ENCODE results near the gene C9orf50. TPM values are rescaled to one million over a fixed set of nuclear protein-coding genes. Genes with fewer than 3 reads are reported as not detected.
A peak's percentile ranks its signal among the peaks of the same experiment; 100 is the strongest.

Gene C9orf50
- total RNA-seq, 1 experiment from 2014 or later, result not detected

DNA sequence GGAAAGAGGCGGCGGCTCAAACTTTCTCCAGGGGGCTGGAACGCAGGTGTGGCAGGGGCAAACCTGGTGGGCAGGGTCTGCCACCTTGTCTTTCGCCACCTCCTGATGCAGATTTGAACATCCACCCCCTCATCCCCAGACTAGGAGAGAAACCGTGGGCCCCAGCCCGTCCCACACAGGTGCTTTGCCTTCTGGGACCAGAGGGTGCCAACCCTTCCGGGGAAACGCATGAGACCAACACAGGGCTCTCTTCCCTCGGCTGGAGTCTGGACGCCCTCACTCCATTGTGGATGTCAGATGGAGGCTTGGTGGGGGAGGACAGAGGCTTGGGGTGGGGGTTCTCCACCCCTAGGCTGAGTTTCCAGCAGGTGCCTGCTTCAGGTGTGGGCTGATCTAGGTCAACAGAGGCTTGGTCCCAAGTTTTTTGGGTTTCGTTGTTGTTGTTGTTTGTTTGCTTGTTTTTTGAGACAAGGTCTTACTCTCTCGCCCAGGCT is 9.5 kb downstream of the C9orf50 start:
- Histone ChIP-seq H3K4me2 (peak overlapping the region; percentile 93), H3K27me3 (ENCODE audit: insufficient read depth, low read depth) (no peaks in the 10 kb centered on the region), H3F3A (ENCODE audit: insufficient read depth, low read depth) (peaks cover 22% of the 10 kb centered on the region), H3K4me3 (peak overlapping the region; percentile 93; the same call in 1 of the 2 replicates), H4K20me1 (ENCODE audit: insufficient read depth) (no peaks in the 10 kb centered on the region), H3K36me3 (ENCODE audit: low read depth) (no peaks in the 10 kb centered on the region), H3K4me1 (replicated peaks; ENCODE audit: insufficient read depth) (peaks cover 32% of the 10 kb centered on the region), H2AFZ (peak overlapping the region; percentile 68; the same call in 1 of the 2 replicates), H3K9me2 (ENCODE audit: insufficient read depth) (no peaks in the 10 kb centered on the region), H3K9me3 (ENCODE audit: insufficient read depth, low read depth) (no peaks in the 10 kb centered on the region), H3K27ac (no peak overlapping the region), H3K79me2 (ENCODE audit: low read depth) (no peaks in the 10 kb centered on the region)
- intact Hi-C loops (cut with micrococcal nuclease; ENCODE audit: unreplicated experiment), result loop anchor here (1.0 to 5.0 kb wide), 4 partner anchors 123 to 481 kb away; no protein-coding TSS in a partner anchor
- no peak for DNase-seq
- POLR2A ChIA-PET (ENCODE audit: unreplicated experiment), result interaction anchor here (0.5 to 0.6 kb wide), 3 partner anchors 9 to 504 kb away, joined by 3 to 7 read pairs (median 5); no protein-coding TSS in a partner anchor
- CTCF ChIA-PET, result interaction anchor here (1.0 to 1.3 kb wide), 3 partner anchors 13 to 472 kb away, joined by 3 to 4 read pairs (median 3); no protein-coding TSS in a partner anchor
- TF ChIP-seq, protein P1, sequence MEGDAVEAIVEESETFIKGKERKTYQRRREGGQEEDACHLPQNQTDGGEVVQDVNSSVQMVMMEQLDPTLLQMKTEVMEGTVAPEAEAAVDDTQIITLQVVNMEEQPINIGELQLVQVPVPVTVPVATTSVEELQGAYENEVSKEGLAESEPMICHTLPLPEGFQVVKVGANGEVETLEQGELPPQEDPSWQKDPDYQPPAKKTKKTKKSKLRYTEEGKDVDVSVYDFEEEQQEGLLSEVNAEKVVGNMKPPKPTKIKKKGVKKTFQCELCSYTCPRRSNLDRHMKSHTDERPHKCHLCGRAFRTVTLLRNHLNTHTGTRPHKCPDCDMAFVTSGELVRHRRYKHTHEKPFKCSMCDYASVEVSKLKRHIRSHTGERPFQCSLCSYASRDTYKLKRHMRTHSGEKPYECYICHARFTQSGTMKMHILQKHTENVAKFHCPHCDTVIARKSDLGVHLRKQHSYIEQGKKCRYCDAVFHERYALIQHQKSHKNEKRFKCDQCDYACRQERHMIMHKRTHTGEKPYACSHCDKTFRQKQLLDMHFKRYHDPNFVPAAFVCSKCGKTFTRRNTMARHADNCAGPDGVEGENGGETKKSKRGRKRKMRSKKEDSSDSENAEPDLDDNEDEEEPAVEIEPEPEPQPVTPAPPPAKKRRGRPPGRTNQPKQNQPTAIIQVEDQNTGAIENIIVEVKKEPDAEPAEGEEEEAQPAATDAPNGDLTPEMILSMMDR (conservative IDR thresholded peaks at IDR 0.05), result no peak; the same call in 1 of the 2 replicates
- no peak for TF ChIP-seq EZH2 (IDR thresholded peaks at IDR 0.05; ENCODE audit: low read depth)
- BruUV-seq (replicated peaks), result TSS peak; percentile 18

DNA sequence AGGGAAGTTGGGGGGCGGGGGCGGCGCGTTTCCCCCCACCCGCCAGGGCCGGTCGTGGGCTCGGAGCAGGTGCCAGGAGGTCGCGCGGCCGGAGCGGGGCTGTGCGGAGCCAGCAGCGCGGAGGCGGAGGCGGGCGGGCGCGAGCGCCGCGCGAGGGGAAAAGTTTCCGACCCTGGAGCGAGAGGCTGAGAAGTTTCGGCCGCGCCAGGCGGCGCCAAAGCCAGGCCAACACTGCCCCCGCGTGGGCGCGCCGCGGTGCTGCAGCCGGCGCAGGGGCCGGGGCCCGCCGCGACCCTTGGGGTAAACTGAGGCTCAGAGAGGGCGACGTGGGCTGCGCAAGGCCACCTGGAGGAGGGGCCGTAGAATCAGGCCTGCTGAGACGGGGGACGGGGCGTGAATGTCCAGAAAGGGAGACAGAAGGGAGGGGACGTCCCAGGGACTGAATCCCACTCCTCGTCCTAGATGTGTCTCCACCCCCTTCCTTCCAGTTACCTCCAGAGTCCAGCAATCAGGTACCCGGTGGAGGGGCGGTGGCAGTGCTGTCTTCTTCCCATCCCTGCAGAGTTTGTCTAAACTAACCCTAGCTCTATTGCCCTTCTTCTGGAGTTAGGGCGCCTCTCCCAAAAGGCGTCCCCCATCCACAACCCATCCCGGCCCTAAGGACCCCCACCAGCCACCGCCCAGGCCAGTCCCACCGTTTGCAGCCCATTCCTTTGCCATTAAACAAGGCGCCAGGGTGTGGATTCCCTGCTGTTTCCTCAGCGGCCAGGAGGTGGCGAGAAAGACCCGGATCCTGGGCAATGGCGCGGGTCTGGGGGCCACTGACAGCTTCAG is 10.2 kb downstream of the C9orf50 start:
- H3K9me3 ChIP-seq (ENCODE audit: insufficient read depth, low read depth), result no peaks in the 10 kb centered on the region
- ChIA-PET CTCF (interaction anchor here (0.6 to 1.3 kb wide), 4 partner anchors 14 to 472 kb away, joined by 3 to 4 read pairs (median 3); no protein-coding TSS in a partner anchor), POLR2A (ENCODE audit: unreplicated experiment) (no interaction called here)
- H3K4me1 ChIP-seq (replicated peaks; ENCODE audit: insufficient read depth), result peaks cover 32% of the 10 kb centered on the region
- H3K36me3 ChIP-seq (ENCODE audit: low read depth), result no peaks in the 10 kb centered on the region
- peak overlapping the region; percentile 80 for H2AFZ ChIP-seq
- TF ChIP-seq, protein P1 (conservative IDR thresholded peaks at IDR 0.05), result peak; percentile 85
- no peak for TF ChIP-seq EZH2 (IDR thresholded peaks at IDR 0.05; ENCODE audit: low read depth)
- H3K4me3 ChIP-seq, result peak overlapping the region; percentile 93
- peaks cover 22% of the 10 kb centered on the region for H3F3A ChIP-seq (ENCODE audit: insufficient read depth, low read depth)
- H3K4me2 ChIP-seq, result peak overlapping the region; percentile 93
- H3K79me2 ChIP-seq (ENCODE audit: low read depth), result no peaks in the 10 kb centered on the region
- BruUV-seq (replicated peaks), result no TSS peak
- intact Hi-C loops (cut with micrococcal nuclease; ENCODE audit: unreplicated experiment), result loop anchor here (1.0 to 5.0 kb wide), 5 partner anchors 122 to 480 kb away; no protein-coding TSS in a partner anchor
- peak in 1 of 2 experiments; percentile 77 for DNase-seq
- no peaks in the 10 kb centered on the region for H3K27me3 ChIP-seq (ENCODE audit: insufficient read depth, low read depth)
- H3K27ac ChIP-seq, result peak overlapping the region; percentile 62
- no peaks in the 10 kb centered on the region for H4K20me1 ChIP-seq (ENCODE audit: insufficient read depth)
- H3K9me2 ChIP-seq (ENCODE audit: insufficient read depth), result no peaks in the 10 kb centered on the region

DNA sequence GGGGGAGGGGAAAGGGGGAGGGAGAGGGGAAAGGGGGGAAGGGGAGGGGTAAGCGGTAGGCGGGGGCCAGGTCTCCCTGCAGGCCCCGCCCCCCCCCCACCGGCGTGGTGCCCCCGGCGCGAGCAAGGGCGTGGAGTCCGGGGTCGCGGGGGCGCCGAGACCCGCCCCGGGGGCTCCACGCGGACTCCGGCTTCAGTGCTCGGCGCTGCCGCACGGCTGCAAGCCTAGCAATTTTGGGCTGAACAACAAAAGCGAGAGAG is 10.8 kb downstream of the C9orf50 start:
- Histone ChIP-seq H3K79me2 (ENCODE audit: low read depth) (no peaks in the 10 kb centered on the region), H3K9me2 (ENCODE audit: insufficient read depth) (no peaks in the 10 kb centered on the region), H3K27ac (peak overlapping the region; percentile 62), H4K20me1 (ENCODE audit: insufficient read depth) (no peaks in the 10 kb centered on the region), H3K4me3 (peak overlapping the region; percentile 93), H3K4me2 (peak overlapping the region; percentile 93), H3K36me3 (ENCODE audit: low read depth) (no peaks in the 10 kb centered on the region), H2AFZ (peak overlapping the region; percentile 80; the same call in 1 of the 2 replicates), H3K4me1 (replicated peaks; ENCODE audit: insufficient read depth) (peaks cover 32% of the 10 kb centered on the region), H3F3A (ENCODE audit: insufficient read depth, low read depth) (peaks cover 22% of the 10 kb centered on the region), H3K27me3 (ENCODE audit: insufficient read depth, low read depth) (no peaks in the 10 kb centered on the region), H3K9me3 (ENCODE audit: insufficient read depth, low read depth) (no peaks in the 10 kb centered on the region)
- no peak for DNase-seq
- TF ChIP-seq, protein P1 (conservative IDR thresholded peaks at IDR 0.05), result no peak
- no peak for TF ChIP-seq EZH2 (IDR thresholded peaks at IDR 0.05; ENCODE audit: low read depth)
- intact Hi-C loops (cut with micrococcal nuclease; ENCODE audit: unreplicated experiment), result loop anchor here (1.0 to 5.0 kb wide), 4 partner anchors 121 to 479 kb away; no protein-coding TSS in a partner anchor
- ChIA-PET CTCF (no interaction called here), POLR2A (ENCODE audit: unreplicated experiment) (no interaction called here)
- BruUV-seq (replicated peaks), result no TSS peak
